Measurements from ENCODE around the gene OR6M1. TPM values are rescaled to one million over a fixed set of nuclear protein-coding genes. Genes with fewer than 3 reads are reported as not detected.

OR6M1 gene
- total and polyA plus RNA-seq, 2 of the 13 experiments (the other 11 are each of a cell fraction or from before 2014, with no cell fraction given): not detected

DNA sequence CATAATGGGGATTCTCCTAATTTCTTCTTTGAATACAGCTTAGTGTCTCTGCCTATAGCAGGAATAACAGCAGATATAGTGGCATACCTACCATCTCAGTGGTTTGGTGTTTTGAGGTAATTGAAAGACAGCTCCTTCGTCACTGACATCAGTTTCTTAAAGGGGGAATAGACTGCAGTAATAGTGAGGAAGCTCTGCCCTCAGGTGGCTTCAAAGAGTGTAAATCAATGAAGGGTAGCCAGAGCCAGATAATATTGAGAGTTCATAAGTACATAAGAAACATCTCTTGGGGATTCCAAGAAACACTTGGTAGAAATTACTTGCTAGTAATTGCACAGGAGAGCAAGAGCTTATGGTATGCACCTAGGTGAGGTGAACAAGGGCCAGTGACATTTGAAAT is 4.4 kb downstream of the OR6M1 start (continued):
- TF ChIP-seq FOXP1 (IDR thresholded peaks at IDR 0.05): no peak
- no peak for TF ChIP-seq FOXP1 (CRISPR knock-in tag; IDR thresholded peaks at IDR 0.05)
- TF ChIP-seq, protein P1, sequence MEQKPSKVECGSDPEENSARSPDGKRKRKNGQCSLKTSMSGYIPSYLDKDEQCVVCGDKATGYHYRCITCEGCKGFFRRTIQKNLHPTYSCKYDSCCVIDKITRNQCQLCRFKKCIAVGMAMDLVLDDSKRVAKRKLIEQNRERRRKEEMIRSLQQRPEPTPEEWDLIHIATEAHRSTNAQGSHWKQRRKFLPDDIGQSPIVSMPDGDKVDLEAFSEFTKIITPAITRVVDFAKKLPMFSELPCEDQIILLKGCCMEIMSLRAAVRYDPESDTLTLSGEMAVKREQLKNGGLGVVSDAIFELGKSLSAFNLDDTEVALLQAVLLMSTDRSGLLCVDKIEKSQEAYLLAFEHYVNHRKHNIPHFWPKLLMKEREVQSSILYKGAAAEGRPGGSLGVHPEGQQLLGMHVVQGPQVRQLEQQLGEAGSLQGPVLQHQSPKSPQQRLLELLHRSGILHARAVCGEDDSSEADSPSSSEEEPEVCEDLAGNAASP (CRISPR knock-in tag; IDR thresholded peaks at IDR 0.05; ENCODE audit: borderline replicate concordance): no peak
- TF ChIP-seq ZNF790 (CRISPR knock-in tag; IDR thresholded peaks at IDR 0.05; ENCODE audit: borderline replicate concordance): no peak
- no peak for TF ChIP-seq ZSCAN25 (CRISPR knock-in tag; IDR thresholded peaks at IDR 0.05)
- TF ChIP-seq DPF2 (CRISPR knock-in tag; IDR thresholded peaks at IDR 0.05; ENCODE audit: borderline replicate concordance, low read depth): no peak
- TF ChIP-seq KMT2A (CRISPR knock-in tag; IDR thresholded peaks at IDR 0.05): no peak
- TF ChIP-seq GATAD1 (CRISPR knock-in tag; IDR thresholded peaks at IDR 0.05): no peak

DNA sequence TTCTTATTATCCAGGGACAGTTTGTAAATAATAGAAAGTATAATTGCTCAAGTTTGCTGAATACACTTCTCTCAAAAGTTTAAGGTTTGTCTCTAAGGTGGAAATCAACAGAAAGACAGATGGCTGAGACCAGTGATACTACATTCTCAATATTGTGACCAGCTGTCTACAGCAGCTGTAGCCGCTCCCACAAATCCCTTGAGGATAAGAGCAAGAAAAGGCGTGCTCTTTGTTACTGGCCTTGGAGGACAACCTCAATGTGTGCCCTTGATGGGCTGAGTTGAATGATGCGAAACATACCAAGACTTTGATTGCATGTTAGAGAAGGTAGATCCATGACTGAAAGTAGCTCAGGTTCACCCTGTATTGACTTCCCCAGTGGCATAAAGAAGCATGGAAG is 6.1 kb downstream of the OR6M1 start:
- in situ Hi-C loops (cut with HindIII; ENCODE audit: extremely low pct_ligation_motif_present, low pct_unique_long_range_greater_than_20kb) (no loop called here), intact Hi-C loops (cut with micrococcal nuclease; ENCODE audit: unreplicated experiment) (no loop called here)
- no peak overlapping the region for H3K4me2 ChIP-seq (ENCODE audit: low read depth, low read length)
- no peaks in the 10 kb centered on the region for H3K79me2 ChIP-seq (ENCODE audit: insufficient read depth, low read length)
- 41% methylated on average over 3 of the region's 3 CpGs for WGBS (ENCODE audit: low lambda C conversion rate)
- no TSS peak for BruUV-seq (replicated peaks)
- no peaks in the 10 kb centered on the region for H4K20me1 ChIP-seq (ENCODE audit: insufficient read depth, low read length)
- H3K9ac ChIP-seq (ENCODE audit: insufficient read depth, low read depth, low read length): no peak overlapping the region
- no peak for ATAC-seq
- no peaks in the 10 kb centered on the region for H3K4me1 ChIP-seq (ENCODE audit: insufficient read depth, low read length)
- TF ChIP-seq CEBPG (CRISPR knock-in tag; IDR thresholded peaks at IDR 0.05): no peak
- no peak for TF ChIP-seq ZNF747 (CRISPR knock-in tag; IDR thresholded peaks at IDR 0.05; ENCODE audit: borderline replicate concordance)
- no peak overlapping the region for H2AFZ ChIP-seq (ENCODE audit: low read length)
- H3K9me3 ChIP-seq (ENCODE audit: low read length): no peaks in the 10 kb centered on the region
- DNase-seq (ENCODE audit: low spot score): no peak
- CTCF ChIA-PET (ENCODE audit: low intra/inter-chr PET ratio, low total read pairs): no interaction called here
- H3K36me3 ChIP-seq (replicated peaks in 1 of 2; ENCODE audit: control insufficient read depth in 1 of 2, insufficient read depth in 2 of 2, low read length in 2 of 2): no peaks in the 10 kb centered on the region
- POLR2A ChIA-PET: no interaction called here
- H3K27me3 ChIP-seq (ENCODE audit: control insufficient read depth in 1 of 2, insufficient read depth in 2 of 2, low read length in 2 of 2): no peaks in the 10 kb centered on the region
- no peak overlapping the region for H3K4me3 ChIP-seq (replicated peaks in 1 of 3; ENCODE audit: insufficient read depth in 1 of 3, low read depth in 2 of 3, low read length in 3 of 3)
- FAIRE-seq: no peak
- H3K27ac ChIP-seq (ENCODE audit: extremely low read length, insufficient read depth, low read length): no peak overlapping the region

Measured in HepG2 (cell line).